Stimulated activated CD4-positive, alpha-beta T cell treated with anti-CD3 and anti-CD28 coated beads, TNF-alpha, amount 100 ng/mL, for 24 hours (primary cell): Measurements from ENCODE around the gene MYCBP2.
"Not testable (repeated sequence)": the region's sequence is repeated elsewhere in the genome, so short reads cannot be mapped to it uniquely, and the experiment has no call there.

Experiments used
- DNase-seq, 3 experiments: peaks; one replicate each; pipeline ENCODE4 v3.0.0-alpha.2; 2020; ENCODE audit warnings: low read depth in 3 of 3

Gene MYCBP2, protein sequence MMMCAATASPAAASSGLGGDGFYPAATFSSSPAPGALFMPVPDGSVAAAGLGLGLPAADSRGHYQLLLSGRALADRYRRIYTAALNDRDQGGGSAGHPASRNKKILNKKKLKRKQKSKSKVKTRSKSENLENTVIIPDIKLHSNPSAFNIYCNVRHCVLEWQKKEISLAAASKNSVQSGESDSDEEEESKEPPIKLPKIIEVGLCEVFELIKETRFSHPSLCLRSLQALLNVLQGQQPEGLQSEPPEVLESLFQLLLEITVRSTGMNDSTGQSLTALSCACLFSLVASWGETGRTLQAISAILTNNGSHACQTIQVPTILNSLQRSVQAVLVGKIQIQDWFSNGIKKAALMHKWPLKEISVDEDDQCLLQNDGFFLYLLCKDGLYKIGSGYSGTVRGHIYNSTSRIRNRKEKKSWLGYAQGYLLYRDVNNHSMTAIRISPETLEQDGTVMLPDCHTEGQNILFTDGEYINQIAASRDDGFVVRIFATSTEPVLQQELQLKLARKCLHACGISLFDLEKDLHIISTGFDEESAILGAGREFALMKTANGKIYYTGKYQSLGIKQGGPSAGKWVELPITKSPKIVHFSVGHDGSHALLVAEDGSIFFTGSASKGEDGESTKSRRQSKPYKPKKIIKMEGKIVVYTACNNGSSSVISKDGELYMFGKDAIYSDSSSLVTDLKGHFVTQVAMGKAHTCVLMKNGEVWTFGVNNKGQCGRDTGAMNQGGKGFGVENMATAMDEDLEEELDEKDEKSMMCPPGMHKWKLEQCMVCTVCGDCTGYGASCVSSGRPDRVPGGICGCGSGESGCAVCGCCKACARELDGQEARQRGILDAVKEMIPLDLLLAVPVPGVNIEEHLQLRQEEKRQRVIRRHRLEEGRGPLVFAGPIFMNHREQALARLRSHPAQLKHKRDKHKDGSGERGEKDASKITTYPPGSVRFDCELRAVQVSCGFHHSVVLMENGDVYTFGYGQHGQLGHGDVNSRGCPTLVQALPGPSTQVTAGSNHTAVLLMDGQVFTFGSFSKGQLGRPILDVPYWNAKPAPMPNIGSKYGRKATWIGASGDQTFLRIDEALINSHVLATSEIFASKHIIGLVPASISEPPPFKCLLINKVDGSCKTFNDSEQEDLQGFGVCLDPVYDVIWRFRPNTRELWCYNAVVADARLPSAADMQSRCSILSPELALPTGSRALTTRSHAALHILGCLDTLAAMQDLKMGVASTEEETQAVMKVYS (N-terminal part only)

DNA sequence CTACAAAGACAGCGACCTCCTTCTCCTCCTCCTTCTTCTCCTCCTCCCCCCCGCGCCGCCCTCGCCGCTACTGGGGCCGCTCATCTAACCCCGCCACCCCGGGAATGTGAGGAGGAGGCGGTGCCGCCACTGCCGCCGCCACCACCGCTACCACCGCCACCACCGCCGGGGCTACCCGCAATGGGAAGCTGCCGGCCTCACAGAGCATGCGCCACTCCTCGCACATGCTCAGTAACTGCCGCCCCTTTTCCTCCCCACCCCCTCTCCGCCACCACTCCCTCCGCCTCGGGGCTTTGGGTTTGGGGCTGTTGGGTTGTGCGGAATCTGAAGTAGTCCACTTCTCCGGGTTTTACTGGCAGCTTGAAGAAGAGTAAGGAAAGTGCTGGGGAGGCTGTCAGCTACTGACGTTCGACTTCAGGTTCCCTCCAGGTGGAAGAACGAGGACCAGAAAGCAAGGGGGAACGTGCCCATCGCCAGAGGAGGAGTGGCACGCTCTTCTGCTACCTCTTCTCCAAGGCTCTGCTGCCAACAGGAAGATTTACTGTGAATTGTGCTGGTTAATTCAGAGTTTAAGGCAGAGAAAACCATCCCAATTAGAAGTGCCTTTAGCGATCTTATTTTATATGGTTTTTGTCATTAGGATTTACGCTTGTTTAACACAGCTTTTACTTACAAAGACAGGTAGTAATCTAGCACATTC is at the start of gene MYCBP2:
MYCBP2 (minus strand) TSS at position 190 of the 700 bp plus-strand sequence. CDS start 319 bp downstream, outside the sequence.
- peak; percentile 95 to 97 (median 96) for DNase-seq

GRCh38 chr13:77375560-77376108 is 48.7 kb upstream of the MYCBP2 start:
- no peak for DNase-seq

- no peak for DNase-seq
Observed at GRCh38 chr13:77374786-77375185, 47.9 kb upstream of the MYCBP2 start.

DNA sequence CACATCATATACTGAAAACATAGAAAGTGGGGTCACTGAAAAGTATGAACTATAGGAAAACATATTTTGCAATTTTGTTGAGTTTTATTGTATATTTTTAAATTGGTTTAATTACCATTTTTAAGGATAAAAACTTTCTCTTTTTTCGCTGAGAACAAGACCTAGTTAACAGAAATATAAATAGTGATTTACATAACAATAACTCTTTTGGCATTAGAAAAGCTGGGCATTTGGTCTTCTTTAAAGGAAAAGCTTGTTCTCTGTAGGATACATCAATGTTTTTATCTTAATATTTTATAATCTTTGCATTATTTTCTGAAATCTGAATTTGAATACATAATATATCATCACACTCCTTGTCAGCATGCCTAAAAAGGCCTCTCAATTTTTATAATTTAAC is 47.4 kb upstream of the MYCBP2 start:
- no peak for DNase-seq

GRCh38 chr13:77373502-77373901 is 46.6 kb upstream of the MYCBP2 start:
- DNase-seq: no peak

DNA sequence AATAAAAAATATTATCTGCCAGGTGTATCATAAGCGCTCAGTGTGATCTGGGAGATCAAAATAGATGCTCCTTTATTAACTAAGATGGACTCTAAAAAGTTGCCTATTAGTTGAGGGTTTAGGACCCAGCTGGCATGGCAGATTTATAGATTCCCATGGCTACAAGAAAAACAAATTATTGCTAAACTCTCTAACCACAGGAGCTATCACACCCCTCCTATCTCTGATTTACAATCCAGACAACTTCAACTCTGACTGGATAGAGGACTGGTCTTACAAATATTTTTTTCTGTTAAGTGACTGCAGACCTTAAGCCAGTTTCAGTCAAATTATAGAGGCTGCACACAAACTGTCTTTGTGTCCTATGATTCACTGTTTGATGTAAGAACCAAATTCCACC is 45.4 kb upstream of the MYCBP2 start:
- no peak for DNase-seq

DNA sequence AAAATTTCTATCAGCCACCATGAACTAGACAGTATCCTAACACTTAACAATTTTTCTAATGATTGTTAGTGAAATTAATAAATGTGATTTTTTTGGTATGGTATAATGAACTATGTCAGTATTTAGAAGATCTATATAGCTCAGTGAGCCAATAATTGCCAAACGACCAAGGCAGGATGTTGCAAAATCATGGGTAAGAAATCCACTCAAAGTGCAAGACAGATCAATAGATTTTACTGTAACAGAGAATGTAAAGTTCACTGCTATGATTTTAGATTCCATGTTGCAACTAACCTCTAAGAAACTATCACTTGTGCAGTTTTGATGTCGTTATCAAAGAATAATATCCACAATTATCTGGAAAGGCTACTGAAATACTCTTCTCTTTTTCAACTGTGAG is 44.0 kb upstream of the MYCBP2 start:
- DNase-seq: no peak

GRCh38 chr13:77362166-77362565 is 35.3 kb upstream of the MYCBP2 start:
- no peak for DNase-seq

- DNase-seq: no peak
Observed at GRCh38 chr13:77360032-77360685, 33.3 kb upstream of the MYCBP2 start.

DNA sequence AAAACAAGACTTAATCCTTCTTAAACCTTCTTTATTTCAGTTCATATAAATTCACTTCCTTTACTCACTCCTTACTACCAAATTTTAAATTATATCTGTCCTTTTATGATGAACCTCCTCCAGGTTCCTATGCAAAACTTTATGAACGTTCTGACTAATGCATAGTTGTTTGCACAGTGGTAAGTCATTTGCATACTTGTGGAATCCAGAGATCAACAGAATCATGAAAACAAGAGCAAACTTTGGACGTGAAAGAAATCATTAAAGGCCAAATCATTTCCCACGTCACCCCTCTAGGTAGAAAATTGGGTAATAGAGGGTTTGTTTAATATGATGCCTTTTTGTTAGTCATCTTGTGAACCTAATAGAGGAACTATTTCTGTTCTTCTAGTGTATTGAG is 32.3 kb upstream of the MYCBP2 start:
- DNase-seq: no peak

DNA sequence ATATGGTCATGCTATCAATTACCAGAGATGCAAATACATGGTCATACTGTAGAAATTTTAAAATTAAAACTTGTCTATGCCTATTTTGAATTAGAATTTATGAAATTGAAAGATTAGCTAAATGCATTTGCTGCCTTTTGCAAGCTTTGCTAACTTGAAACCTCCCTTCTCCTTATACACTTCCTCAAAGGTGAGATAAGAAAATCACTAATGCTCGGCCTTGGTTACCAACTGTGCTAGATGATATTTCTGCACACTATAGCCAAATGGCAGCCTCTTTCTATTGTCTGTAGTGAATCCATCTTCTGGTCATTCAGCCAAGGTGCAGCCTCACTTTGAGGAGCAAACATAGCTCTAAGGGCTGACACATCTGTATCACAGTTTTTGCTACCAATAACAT is 31.1 kb upstream of the MYCBP2 start:
- DNase-seq: no peak

GRCh38 chr13:77356155-77356554 is 29.3 kb upstream of the MYCBP2 start:
- no peak for DNase-seq

DNA sequence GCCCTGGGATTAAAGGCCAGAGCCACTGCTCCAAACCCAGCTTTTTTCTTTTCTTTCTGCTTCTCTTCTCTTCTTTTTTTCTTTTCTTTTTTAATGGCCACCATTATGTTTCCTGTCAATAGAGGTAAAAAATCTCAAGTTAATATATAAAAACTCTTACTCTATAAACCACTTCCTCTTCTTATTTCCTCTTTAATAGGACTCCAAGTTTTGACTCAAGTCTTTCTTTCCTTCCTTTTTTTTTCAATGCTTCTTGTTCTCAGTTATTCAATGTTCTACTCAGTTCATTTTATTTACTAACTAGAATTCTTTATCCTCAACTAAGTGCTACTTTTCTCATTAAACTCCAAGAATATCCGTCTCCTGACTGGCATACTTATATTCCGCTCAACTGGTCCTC is 27.1 kb upstream of the MYCBP2 start:
- DNase-seq: no peak

GRCh38 chr13:77351315-77351714 is 24.4 kb upstream of the MYCBP2 start:
- DNase-seq: no peak

DNA sequence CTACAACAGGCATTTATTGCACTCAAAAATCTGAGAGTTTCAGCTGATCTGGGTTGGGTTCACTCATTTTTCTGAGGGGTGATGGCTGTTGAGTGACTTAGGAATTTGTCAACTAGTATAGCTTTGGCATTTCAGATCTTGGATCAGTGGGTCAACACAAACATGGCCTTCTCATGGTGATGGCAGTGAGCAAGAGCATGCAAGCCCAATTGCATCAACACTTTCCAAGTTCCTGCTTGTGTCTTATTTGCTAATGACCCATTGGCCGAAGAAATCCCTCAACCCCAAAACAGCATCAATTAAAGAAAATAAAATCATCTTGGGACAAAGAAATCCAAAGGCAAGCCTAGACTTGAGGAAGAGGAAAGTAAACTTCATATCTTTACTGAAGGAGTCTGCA is 23.9 kb upstream of the MYCBP2 start:
- DNase-seq: no peak

DNA sequence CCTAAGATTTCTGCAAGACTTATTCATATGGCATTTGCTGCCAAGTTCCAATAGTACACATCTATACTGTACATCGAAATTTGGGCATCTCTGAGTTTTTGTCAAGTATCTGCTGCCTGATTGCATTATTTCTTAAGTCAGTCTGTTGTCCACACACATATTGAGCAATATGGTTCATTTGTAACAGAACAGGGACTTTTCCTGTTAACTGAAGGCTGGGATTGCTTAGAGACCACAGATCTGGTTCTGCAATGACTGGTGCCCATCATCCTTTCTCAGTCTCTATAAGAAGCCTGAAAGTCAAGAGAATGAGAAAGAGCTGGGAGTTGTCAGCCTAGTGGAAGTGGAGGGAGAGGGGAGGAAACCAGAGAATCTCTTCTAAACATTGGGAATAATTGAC is 22.5 kb upstream of the MYCBP2 start:
- no peak for DNase-seq

DNA sequence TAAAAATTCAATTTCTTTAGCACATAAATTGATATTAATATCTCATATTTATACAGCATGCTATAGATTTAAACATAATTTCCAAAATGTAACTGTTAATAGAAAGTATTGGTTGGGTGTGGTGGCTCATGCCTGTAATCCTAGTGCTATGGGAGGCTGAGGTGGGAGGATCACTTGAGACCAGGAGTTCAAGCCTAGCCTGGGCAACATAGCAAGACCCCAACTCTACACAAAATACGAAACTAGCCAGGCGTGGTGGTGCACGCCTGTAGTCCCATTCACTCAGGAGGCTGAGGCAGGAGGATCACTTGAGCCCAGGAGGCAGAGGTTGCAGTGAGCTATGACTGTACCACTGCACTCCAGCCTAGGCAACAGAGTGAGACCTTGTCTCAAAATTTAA is 20.5 kb upstream of the MYCBP2 start:
- not testable (repeated sequence) for DNase-seq

- DNase-seq: no peak
Observed at GRCh38 chr13:77345150-77345780, 18.4 kb upstream of the MYCBP2 start.

- DNase-seq: no peak
Observed at GRCh38 chr13:77343841-77344240, 16.9 kb upstream of the MYCBP2 start.

DNA sequence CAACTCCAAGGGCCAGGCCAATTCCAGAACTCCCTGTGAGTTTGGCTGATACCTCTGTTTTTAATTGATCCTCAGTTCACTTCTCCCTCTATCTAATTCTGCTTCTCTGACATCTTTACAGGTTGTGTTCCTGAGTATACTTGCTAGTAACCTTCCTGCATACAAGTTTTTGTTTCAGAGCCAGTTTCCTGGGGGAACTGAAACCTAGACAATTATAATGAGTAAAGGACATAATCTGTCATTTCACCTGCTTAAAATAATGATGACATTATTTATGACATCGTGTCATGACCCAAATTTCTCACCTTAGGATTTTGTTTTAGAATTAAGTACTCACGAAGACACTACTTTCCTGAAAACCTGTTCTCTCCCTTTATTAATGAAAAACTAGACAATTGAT is 12.5 kb upstream of the MYCBP2 start:
- DNase-seq: no peak
